Body of pancreas (tissue), 4 donors: ENCODE results near the gene DNAH10.

Experiments used
- POLR2A ChIP-seq, 3 donors: fragments of 450-650 bp; IDR thresholded peaks; one replicate each; pipeline ENCODE4 v1.6.1; 2016; ENCODE audit warnings: antibody characterized with exemption in 3 of 3, mild to moderate bottlenecking in 2 of 3
- TF ChIP-seq, protein P1 (sequence below), 7 experiments: fragments of 450-650 bp in 4 of 7; fragments of 200-600 bp in 3 of 7; sonication (generic) in 3 of 7; IDR thresholded peaks; one replicate each; pipeline ENCODE4 v1.5.1; 2016 to 2019; ENCODE audit warnings: antibody characterized with exemption in 7 of 7

DNA sequence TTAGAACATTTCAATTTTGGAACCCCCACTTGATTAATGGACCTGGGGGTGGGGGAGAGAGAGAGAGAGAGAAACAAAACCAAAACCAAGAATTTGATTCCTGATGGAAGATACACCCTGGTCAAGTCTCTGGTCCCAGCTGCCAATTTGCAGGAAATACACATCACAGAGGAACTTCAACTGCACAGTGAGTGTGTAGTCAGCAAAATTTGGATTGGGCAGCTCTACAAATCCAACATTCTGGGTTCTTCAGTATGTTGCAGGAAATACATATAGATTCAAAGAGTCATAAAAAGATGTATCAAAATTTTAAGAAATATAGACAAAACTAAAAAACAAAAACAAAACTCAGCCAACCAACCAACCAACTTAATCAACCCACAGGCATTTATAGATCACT, 17.4 kb downstream of the DNAH10 start:
- TF ChIP-seq, protein P1, sequence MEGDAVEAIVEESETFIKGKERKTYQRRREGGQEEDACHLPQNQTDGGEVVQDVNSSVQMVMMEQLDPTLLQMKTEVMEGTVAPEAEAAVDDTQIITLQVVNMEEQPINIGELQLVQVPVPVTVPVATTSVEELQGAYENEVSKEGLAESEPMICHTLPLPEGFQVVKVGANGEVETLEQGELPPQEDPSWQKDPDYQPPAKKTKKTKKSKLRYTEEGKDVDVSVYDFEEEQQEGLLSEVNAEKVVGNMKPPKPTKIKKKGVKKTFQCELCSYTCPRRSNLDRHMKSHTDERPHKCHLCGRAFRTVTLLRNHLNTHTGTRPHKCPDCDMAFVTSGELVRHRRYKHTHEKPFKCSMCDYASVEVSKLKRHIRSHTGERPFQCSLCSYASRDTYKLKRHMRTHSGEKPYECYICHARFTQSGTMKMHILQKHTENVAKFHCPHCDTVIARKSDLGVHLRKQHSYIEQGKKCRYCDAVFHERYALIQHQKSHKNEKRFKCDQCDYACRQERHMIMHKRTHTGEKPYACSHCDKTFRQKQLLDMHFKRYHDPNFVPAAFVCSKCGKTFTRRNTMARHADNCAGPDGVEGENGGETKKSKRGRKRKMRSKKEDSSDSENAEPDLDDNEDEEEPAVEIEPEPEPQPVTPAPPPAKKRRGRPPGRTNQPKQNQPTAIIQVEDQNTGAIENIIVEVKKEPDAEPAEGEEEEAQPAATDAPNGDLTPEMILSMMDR (IDR thresholded peaks at IDR 0.05), result no peak
- TF ChIP-seq POLR2A (IDR thresholded peaks at IDR 0.05), result no peak
